GM13977 (cell line): ENCODE data around the gene MARCHF3.
"Not testable (repeated sequence)": the region's sequence is repeated elsewhere in the genome, so short reads cannot be mapped to it uniquely, and the experiment has no call there.

ENCODE experiments used
- DNase-seq: peaks from one replicate; pipeline ENCODE4 v3.0.0; 2012; ENCODE audit warnings: low spot score
- CTCF ChIP-seq: IDR thresholded peaks from 2 replicates; pipeline ENCODE4 v1.5.1; 2012; ENCODE audit warnings: mild to moderate bottlenecking, control low read depth; ENCODE audit not compliant: insufficient read depth; ENCODE audit errors: extremely low read depth, missing control alignments
- in situ Hi-C: fragments of 300-500 bp; cut with MboI; formaldehyde crosslinking; loops from one replicate; pipeline ENCODE4 v1.12.0; 2022; ENCODE audit warnings: low sequenced_read_pairs, low pct_unique_long_range_greater_than_20kb, mixed read lengths, inconsistent platforms; ENCODE audit not compliant: unreplicated experiment

The MARCHF3 gene

DNA sequence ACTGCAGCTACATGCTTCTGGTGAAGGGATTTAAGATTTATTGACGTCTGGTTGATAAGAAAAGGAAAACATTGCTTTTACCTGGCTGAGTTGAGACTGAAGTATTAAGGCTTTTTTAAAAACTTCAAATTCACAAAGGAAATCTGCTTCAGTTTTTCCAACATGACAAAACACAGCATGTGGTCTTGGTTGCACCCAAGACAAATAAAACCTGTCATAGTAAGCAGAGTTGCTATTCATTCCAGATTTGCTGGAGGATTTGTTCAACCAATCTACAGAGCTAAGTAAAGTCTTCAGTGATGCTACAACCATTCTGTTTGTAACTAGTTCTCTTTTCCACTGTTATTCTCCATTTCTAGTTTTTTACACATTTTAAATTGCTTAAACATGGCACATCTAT is 31.6 kb upstream of the MARCHF3 start:
- no peak for DNase-seq
- in situ Hi-C loops, result no loop called here

GRCh38 chr5:127061537-127061936 is 31.2 kb upstream of the MARCHF3 start:
- in situ Hi-C loops, result no loop called here
- no peak for DNase-seq
- TF ChIP-seq CTCF, result no peak

More for the DNA sequence above, 31.6 kb upstream of the MARCHF3 start:
- no peak for TF ChIP-seq CTCF

DNA sequence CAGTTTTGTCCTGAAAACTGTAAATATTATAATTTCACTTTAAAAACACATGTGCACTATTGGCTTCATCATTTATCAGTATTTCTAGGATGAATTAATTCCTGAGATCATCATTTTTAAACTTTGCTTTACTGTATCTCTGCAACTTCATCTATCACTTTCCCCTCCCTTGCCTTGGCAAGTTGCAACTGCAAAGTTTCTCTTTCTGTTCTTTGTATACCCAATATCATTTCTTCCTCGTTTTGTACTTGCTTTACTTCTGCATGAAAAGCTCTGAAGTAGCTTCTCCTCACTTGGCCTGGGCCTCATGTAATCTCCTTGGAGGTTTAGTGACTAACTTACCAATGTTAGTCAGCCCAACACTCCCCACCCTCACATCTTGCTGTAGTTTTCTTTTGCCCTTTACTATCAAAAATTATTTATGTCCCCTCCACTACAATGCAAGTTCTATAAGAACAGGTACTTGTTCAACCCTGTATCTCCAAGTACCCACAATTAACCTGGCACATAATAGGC is 30.2 kb upstream of the MARCHF3 start:
- no peak for DNase-seq
- in situ Hi-C loops, result no loop called here
- no peak for TF ChIP-seq CTCF

- no peak for TF ChIP-seq CTCF
- DNase-seq, result no peak
- in situ Hi-C loops, result no loop called here
Observed at GRCh38 chr5:127056896-127057295, 26.5 kb upstream of the MARCHF3 start.

DNA sequence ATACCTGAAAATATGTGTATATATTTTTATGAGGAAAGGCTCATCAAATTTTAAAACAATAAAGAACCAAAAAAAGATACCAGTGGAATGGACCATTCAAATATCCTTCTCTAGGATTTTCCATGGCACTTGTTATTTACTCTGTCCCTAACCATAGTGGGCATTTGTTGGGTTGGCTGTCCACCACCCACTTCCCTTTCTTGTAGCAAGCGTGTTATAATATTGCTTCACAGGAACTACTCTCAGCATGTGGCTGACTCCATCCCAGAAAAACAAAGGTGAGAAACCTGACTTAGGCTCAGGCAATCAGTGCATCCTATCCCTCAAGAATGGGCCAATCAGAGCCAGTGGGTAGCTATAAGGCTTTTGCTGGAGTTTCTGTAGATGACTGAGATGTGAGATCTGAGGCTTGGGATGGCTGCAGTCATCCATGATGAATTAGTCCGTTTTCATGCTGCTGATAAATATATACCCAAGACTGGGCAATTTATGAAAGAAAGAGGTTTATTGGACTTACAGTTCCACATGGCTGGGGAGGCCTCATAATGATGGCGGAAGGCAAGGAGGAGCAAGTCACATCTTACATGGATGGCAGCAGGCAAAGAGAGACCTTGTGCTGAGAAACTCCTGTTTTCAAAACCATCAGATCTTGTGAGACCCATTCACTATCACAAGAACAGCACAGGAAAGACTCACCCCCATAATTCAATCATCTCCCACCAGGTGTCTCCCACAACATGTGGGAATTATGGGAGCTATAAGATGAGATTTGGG is 25.7 kb upstream of the MARCHF3 start:
- TF ChIP-seq CTCF, result no peak
- no peak for DNase-seq
- in situ Hi-C loops, result no loop called here

GRCh38 chr5:127053551-127053950 is 23.2 kb upstream of the MARCHF3 start:
- in situ Hi-C loops, DNase-seq: not testable (repeated sequence)

- no peak for TF ChIP-seq CTCF
- in situ Hi-C loops, result no loop called here
- no peak for DNase-seq
Observed at GRCh38 chr5:127053049-127053448, 22.7 kb upstream of the MARCHF3 start.
